NB4 (cell line): ENCODE measurements around the gene POGZ.

Experiments used
- DNase-seq: peaks from one replicate; pipeline ENCODE4 v3.0.0; 2010; ENCODE audit warnings: low read depth
- H3K4me3 ChIP-seq: one replicate; pipeline ENCODE4 v1.5.1; 2011; ENCODE audit warnings: mild to moderate bottlenecking, low read depth, low read length, moderate library complexity
- CTCF ChIP-seq: IDR thresholded peaks from one replicate; pipeline ENCODE4 v1.5.1; 2012; ENCODE audit warnings: low read depth, low read length
- MAX ChIP-seq: IDR thresholded peaks from 2 replicates; pipeline ENCODE4 v1.6.1; 2011; ENCODE audit warnings: low read depth, low read length
- MYC ChIP-seq: IDR thresholded peaks from 2 replicates; pipeline ENCODE4 v1.6.1; 2011; ENCODE audit warnings: low read depth, low read length
- POLR2A ChIP-seq: IDR thresholded peaks from 2 replicates; pipeline ENCODE4 v1.6.1; 2011; ENCODE audit warnings: mild to moderate bottlenecking; ENCODE audit not compliant: insufficient read length; ENCODE audit errors: extremely low read depth

POGZ gene, protein sequence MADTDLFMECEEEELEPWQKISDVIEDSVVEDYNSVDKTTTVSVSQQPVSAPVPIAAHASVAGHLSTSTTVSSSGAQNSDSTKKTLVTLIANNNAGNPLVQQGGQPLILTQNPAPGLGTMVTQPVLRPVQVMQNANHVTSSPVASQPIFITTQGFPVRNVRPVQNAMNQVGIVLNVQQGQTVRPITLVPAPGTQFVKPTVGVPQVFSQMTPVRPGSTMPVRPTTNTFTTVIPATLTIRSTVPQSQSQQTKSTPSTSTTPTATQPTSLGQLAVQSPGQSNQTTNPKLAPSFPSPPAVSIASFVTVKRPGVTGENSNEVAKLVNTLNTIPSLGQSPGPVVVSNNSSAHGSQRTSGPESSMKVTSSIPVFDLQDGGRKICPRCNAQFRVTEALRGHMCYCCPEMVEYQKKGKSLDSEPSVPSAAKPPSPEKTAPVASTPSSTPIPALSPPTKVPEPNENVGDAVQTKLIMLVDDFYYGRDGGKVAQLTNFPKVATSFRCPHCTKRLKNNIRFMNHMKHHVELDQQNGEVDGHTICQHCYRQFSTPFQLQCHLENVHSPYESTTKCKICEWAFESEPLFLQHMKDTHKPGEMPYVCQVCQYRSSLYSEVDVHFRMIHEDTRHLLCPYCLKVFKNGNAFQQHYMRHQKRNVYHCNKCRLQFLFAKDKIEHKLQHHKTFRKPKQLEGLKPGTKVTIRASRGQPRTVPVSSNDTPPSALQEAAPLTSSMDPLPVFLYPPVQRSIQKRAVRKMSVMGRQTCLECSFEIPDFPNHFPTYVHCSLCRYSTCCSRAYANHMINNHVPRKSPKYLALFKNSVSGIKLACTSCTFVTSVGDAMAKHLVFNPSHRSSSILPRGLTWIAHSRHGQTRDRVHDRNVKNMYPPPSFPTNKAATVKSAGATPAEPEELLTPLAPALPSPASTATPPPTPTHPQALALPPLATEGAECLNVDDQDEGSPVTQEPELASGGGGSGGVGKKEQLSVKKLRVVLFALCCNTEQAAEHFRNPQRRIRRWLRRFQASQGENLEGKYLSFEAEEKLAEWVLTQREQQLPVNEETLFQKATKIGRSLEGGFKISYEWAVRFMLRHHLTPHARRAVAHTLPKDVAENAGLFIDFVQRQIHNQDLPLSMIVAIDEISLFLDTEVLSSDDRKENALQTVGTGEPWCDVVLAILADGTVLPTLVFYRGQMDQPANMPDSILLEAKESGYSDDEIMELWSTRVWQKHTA (N-terminal part only)

DNA sequence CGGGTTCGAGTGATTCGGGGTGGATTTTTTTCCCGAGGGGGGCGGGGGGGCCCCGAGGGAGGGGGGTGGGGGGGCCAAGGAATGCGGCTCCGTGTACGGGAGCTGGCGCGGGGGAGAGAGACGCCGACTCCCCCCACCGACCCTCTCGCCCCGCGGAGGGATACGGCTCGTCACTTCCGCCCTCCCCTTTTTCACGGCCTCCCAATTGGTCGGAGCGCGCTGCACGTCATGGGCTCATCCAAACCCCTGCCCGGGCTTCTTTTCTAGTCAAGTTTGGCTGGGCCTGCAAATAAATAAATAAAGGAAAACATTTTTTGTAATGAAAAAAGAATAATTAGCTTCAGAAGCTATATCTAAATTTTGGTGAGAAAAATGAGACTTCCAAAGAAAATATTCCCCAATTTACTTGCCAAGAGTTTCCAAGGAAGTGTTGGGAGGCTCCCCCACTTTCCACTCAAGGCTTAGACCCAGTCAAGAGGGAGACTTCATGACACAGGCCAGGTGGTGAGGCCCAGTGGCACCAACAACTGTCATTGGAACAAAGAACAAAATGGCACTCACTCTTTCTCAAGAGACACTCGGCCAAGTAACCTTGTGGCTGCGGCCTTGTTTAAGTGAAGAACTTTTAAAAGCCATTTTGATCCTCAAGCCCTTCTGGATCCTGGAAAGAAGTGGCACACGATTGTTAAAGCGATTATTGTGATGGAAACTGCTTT lies at the start of gene POGZ:
TSS of gene POGZ (minus strand) at position 164 of the 716 bp plus-strand sequence. CDS start 17,290 bp downstream, outside the sequence.
- H3K4me3 ChIP-seq = peak within 1 kb of the TSS; percentile 87
- DNase-seq = peak; percentile 96
- TF ChIP-seq POLR2A (peak; percentile 48), MYC (peak; percentile 9; the same call in 1 of the 2 replicates), CTCF (no peak)

DNA sequence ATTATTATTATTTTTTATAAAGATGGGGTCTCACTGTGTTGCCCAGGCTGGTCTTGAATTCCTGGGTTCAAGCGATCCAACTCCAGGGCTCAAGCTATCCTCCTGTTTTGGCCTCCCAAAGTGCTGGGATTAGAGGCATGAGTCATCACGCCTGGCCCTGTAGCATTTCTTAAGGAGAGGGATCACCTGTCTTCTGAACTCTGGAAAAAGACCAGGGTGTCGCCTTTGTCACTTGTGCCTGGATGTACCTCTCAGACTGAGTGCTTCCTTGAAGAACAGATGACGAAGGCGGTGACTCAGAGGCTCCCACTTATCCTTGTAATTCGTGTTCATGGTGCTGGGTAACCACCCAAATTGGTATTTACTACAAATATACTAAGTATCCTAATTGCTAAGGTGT lies 49.5 kb upstream of the POGZ start:
- no peak for TF ChIP-seq MAX
- no peak for TF ChIP-seq POLR2A
- no peak for TF ChIP-seq CTCF
- no peak for TF ChIP-seq MYC
- H3K4me3 ChIP-seq = no peak overlapping the region
- no peak for DNase-seq

- no peak for TF ChIP-seq MAX
- TF ChIP-seq POLR2A = no peak
- no peak for TF ChIP-seq CTCF
- TF ChIP-seq MYC = no peak
- no peak overlapping the region for H3K4me3 ChIP-seq
- no peak for DNase-seq
These were observed 45.5 kb upstream of the POGZ start for GRCh38 chr1:151504759-151505158.

DNA sequence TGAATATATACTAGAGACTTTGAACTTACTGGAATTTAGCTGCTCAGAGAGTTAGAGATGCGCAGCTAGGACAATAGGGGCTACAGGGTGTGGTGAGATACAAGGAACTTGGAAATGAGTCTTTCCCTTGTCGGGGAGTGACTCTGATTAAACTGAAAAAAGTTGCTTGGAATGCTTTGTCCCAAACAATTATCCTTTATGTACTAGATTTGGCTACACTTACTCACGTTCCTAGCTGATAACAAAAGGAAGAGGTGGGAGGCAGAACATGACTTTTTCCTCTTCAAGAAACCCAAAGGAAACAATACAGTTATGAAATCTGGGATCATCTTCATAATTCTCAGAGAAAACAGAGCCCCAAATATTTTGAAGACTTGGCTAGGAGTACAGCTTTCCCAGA lies 45.0 kb upstream of the POGZ start:
- H3K4me3 ChIP-seq = no peak overlapping the region
- TF ChIP-seq CTCF = no peak
- no peak for TF ChIP-seq MAX
- TF ChIP-seq MYC = no peak
- TF ChIP-seq POLR2A = no peak
- DNase-seq = no peak
